Thymus (tissue), 11 donors: ENCODE data around the gene ANO6. TPM values are rescaled to one million over a fixed set of nuclear protein-coding genes. Genes with fewer than 3 reads are reported as not detected.
"Not testable (repeated sequence)": the region's sequence is repeated elsewhere in the genome, so short reads cannot be mapped to it uniquely, and the experiment has no call there.

ENCODE experiments used
- DNase-seq, 9 donors: peaks; one replicate each; pipeline ENCODE4 v3.0.0-alpha.2; 2013; ENCODE audit warnings: low spot score in 9 of 9, low read depth in 6 of 9, missing footprints in 1 of 9
- H3K27ac ChIP-seq, 2 donors: one replicate each; pipeline ENCODE4 v1.5.1; 2013; ENCODE audit warnings: control low read depth in 1 of 2, low read depth in 1 of 2, low read length in 1 of 2, mild to moderate bottlenecking in 1 of 2, moderate library complexity in 1 of 2
- H3K27me3 ChIP-seq, 2 donors: one replicate each; pipeline ENCODE4 v1.5.1; 2013; ENCODE audit warnings: low read length in 1 of 2; ENCODE audit not compliant: control insufficient read depth in 2 of 2, insufficient read depth in 1 of 2
- H3K36me3 ChIP-seq, 2 donors: one replicate each; pipeline ENCODE4 v1.5.1; 2013; ENCODE audit warnings: low read length in 1 of 2, mild to moderate bottlenecking in 1 of 2, moderate library complexity in 1 of 2; ENCODE audit not compliant: control insufficient read depth in 2 of 2, insufficient read depth in 2 of 2
- H3K4me1 ChIP-seq, 2 donors: one replicate each; pipeline ENCODE4 v1.5.1; 2013; ENCODE audit warnings: low read length in 2 of 2; ENCODE audit not compliant: control insufficient read depth in 2 of 2, insufficient read depth in 2 of 2
- H3K4me3 ChIP-seq, 2 donors: one replicate each; pipeline ENCODE4 v1.5.1; 2013; ENCODE audit warnings: low read length in 2 of 2, control low read depth in 1 of 2, mild to moderate bottlenecking in 1 of 2
- H3K9me3 ChIP-seq, 2 donors: one replicate each; pipeline ENCODE4 v1.5.1; 2013; ENCODE audit warnings: low read length in 1 of 2, mild to moderate bottlenecking in 1 of 2; ENCODE audit not compliant: control insufficient read depth in 2 of 2, insufficient read depth in 1 of 2
- WGBS: extraction: QIAGEN DNeasy Blood & Tissue Kit; methylation state at CpG from one replicate; pipeline ENCODE4 v1.1.7; 2013; 5-methylcytosine and 5-hydroxymethylcytosine counted together
- polyA plus RNA-seq: library from polyadenylated mRNA; stranded (reverse); fragments of 200-250 nt; gene quantifications from one replicate; pipeline ENCODE4 v1.2.3, GENCODE V29; 2013
- total RNA-seq: library from RNA; stranded (reverse); fragments of 120-200 nt; gene quantifications from one replicate; pipeline ENCODE4 v1.2.4, GENCODE V29; 2013
- donor health status: healthy.

The ANO6 gene
- total and polyA plus RNA-seq, 2 donors = 11.6 to 33.1 TPM

DNA sequence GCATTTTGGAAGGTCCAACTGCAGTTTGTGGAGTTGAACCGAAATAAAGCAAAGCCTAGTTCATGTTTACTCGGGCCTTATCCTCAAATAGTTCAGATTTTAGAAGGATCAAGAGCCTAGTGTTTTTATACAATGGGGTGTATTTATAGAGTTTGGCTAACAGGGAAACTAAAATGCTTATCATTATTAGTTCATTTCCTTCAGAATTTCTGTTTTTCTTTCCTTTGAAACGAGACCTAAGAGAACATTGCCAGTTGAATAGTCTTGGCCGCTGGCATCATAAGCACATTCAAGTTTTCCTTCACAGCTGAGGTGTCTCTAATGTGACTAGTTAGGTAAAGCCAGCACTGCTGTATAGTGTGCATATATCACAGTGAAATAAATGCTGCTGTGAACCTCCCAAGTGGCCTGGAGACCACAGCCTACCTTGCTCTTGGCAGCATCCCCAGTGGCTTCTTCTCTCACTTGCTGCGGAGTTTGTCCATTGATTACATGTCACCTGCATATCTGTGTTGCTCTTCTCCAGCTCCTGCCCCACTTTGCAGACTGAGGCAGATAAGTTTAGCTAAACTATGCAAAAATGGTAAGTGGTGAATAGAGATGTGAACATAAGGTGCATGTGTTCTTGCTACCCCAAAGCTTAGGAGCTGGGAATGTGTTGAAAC is 88.8 kb downstream of the ANO6 start:
- Histone ChIP-seq H3K4me3 (no peak overlapping the region), H3K27ac (no peak overlapping the region), H3K9me3 (no peaks in the 10 kb centered on the region), H3K36me3 (peaks cover 12 to 27% of the 10 kb centered on the region in 2 donors), H3K27me3 (no peaks in the 10 kb centered on the region), H3K4me1 (no peaks in the 10 kb centered on the region)
- no peak for DNase-seq
- 98% methylated on average over 5 of the region's 5 CpGs for WGBS

DNA sequence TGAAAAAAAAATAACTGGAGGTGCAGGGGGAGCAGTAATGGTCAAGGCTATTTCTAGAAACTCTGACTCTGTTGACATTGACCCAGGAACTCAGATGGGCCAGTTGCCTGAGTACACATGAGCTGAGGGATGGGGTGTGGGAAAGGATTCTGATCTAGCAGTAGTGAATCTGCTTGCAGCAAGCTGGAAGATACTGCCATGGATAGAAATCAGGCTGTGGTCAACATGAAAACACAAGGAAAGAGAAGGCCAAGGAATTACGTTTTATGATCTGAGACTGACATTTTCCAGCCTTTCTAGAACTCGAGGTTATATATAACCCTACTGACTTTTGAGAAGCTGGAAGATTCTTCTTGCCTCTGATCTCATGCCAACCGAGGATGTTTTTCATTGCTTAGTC is 90.0 kb downstream of the ANO6 start:
- 98% methylated on average over 3 of the region's 3 CpGs for WGBS
- DNase-seq = no peak
- Histone ChIP-seq H3K27ac (no peak overlapping the region), H3K9me3 (no peaks in the 10 kb centered on the region), H3K27me3 (no peaks in the 10 kb centered on the region), H3K36me3 (peaks cover 12 to 27% of the 10 kb centered on the region in 2 donors), H3K4me3 (no peak overlapping the region), H3K4me1 (no peaks in the 10 kb centered on the region)

DNA sequence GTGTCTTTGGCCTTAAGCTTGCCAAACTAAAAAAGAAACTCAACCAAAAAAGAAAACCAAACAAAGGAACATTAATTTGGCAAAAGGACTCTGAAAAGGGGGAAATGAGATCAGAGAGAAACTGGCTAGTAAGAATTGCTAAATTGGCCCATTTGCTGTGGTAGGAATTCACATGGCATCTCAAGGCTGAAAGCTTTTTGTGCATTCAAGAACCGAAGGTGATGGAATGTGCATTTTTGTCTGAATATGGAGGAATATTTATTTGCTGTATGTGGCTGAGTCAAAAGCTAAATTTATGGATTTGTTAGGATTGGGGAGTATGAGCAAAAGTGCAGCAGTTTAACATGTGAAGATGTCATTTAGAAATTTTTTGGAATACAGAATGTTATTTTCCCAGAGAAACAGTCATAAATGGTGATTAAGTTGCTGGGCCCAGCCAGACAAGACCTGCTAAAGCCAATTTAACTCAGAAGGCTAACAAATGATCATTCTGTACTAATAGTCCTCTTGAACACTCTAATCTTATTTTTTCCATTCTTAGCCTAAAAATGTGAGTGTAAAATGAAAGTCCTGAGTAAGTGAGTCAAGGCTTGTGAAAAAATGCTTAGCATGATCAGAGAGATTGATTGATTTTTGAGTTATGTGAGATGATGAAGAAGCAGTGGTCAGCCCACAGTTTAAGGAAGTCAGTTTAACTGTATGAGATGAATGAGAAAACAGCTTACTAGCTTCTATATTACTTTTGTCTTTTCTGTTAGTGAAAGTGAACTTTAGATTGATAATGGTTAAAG is 94.1 kb downstream of the ANO6 start:
- Histone ChIP-seq H3K4me3 (no peak overlapping the region), H3K4me1 (no peaks in the 10 kb centered on the region), H3K27ac (no peak overlapping the region), H3K27me3 (no peaks in the 10 kb centered on the region), H3K36me3 (peaks cover 3 to 28% of the 10 kb centered on the region in 2 donors), H3K9me3 (no peaks in the 10 kb centered on the region)
- 100% methylated on average over 1 of the region's 1 CpG for WGBS
- no peak for DNase-seq

DNA sequence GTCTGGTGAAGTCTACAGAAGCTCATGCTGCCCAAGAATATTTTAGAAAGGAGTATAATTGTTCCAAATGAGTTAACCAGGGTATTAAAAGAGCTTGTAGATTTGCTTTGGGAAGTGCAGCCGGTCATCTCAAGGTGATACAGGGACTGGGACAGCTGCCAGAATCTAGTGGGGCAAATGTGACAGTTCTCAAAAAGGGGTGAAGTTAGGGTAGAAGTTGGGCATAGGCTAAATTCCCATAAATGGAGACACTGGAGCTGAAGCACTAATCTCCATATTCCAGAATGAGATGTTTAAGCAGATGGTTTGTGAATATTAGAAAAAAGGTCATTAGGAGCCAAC is 94.7 kb downstream of the ANO6 start:
- WGBS = 96% methylated on average over 1 of the region's 1 CpG
- no peaks in the 10 kb centered on the region for H3K4me1 ChIP-seq
- no peaks in the 10 kb centered on the region for H3K9me3 ChIP-seq
- peaks cover 3 to 32% of the 10 kb centered on the region in 2 donors for H3K36me3 ChIP-seq
- no peaks in the 10 kb centered on the region for H3K27me3 ChIP-seq
- H3K4me3 ChIP-seq = no peak overlapping the region
- no peak overlapping the region for H3K27ac ChIP-seq
- DNase-seq = no peak

DNA sequence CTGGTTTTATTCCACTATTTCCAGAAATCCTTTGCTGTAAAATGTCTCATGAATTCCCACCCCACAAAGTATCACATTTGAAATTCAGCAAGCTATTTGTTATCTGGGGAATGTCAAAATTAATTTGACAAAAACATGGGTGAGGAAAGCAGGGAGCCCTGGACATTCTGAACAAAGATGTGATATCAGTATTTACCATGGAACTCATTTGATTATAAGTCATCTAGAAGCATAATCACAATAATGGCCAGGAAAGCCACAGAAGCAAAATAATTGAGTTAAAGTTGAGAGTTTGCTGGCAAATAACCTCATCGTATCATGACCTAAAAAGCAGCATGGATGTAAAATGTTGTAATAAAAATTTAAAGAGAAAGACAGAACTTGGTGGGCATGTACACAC is 96.1 kb downstream of the ANO6 start:
- Histone ChIP-seq H3K27me3 (no peaks in the 10 kb centered on the region), H3K4me3 (no peak overlapping the region), H3K27ac (no peak overlapping the region), H3K4me1 (no peaks in the 10 kb centered on the region), H3K36me3 (peaks cover under 1 to 31% of the 10 kb centered on the region in 2 donors), H3K9me3 (no peaks in the 10 kb centered on the region)
- DNase-seq = no peak
- 97% methylated on average over 1 of the region's 1 CpG for WGBS

DNA sequence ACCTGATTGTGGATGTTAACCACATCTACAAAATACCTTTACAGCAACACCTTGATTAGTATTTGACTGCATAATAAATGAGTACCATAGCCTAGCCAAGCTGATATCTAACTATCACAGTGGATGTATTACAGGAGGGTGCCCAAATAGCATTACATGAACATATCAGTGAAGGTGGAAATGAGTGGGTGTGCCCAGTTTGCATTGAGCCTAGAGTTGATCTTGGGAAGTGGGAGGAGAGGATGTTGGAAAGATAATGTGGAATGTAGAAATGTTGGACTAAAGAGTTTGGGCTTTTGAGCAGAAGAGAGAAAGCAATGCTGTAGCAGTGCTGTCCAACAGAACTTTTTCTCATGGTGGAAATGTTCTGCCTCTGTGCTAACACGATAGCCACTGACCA is 98.9 kb downstream of the ANO6 start:
- H3K4me3 ChIP-seq = no peak overlapping the region
- 100% methylated on average over 1 of the region's 1 CpG for WGBS
- no peak for DNase-seq
- H3K27ac ChIP-seq = no peak overlapping the region
- H3K4me1 ChIP-seq = no peaks in the 10 kb centered on the region
- no peaks in the 10 kb centered on the region for H3K27me3 ChIP-seq
- H3K36me3 ChIP-seq = peaks cover 0 to 26% of the 10 kb centered on the region in 2 donors
- no peaks in the 10 kb centered on the region for H3K9me3 ChIP-seq

DNA sequence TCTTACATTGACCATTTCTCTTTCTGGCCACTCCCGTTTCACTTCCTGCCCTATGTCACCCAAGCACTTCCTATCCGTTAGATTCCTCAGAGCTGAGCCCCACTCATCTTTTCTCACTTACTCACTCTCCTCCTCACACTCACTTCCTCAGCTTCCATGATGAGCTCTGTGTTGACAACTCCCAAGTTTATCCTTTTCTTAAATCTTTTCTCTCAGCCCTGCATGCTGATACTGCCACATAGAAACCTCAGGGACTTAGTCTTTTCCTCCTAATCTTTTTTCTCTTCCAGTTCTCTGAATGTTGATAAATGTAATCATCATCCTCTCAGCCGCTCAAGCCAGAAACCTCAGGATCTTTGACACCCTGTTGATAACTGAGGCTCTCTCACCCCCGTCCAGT is 99.6 kb downstream of the ANO6 start:
- Histone ChIP-seq H3K27ac (no peak overlapping the region), H3K27me3 (no peaks in the 10 kb centered on the region), H3K4me3 (no peak overlapping the region), H3K9me3 (no peaks in the 10 kb centered on the region), H3K36me3 (peaks cover 0 to 26% of the 10 kb centered on the region in 2 donors), H3K4me1 (no peaks in the 10 kb centered on the region)
- no peak for DNase-seq
- 98% methylated on average over 4 of the region's 4 CpGs for WGBS

DNA sequence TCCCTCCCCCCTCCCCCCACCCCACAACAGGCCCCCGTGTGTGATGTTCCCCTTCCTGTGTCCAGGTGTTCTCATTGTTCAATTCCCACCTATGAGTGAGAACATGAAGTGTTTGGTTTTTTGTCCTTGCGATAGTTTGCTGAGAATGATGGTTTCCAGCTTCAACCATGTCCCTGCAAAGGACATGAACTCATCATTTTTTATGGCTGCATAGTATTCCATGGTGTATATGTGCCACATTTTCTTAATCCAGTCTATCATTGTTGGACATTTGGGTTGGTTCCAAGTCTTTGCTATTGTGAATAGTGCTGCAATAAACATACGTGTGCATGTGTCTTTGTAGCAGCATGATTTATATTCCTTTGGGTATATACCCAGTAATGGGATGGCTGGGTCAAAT is 101.4 kb downstream of the ANO6 start:
- H3K4me3 ChIP-seq, H3K27me3 ChIP-seq, H3K9me3 ChIP-seq, H3K4me1 ChIP-seq, DNase-seq, H3K27ac ChIP-seq: not testable (repeated sequence)
- 91% methylated on average over 3 of the region's 3 CpGs for WGBS
- H3K36me3 ChIP-seq = peaks cover 0 to 34% of the 10 kb centered on the region in 2 donors

DNA sequence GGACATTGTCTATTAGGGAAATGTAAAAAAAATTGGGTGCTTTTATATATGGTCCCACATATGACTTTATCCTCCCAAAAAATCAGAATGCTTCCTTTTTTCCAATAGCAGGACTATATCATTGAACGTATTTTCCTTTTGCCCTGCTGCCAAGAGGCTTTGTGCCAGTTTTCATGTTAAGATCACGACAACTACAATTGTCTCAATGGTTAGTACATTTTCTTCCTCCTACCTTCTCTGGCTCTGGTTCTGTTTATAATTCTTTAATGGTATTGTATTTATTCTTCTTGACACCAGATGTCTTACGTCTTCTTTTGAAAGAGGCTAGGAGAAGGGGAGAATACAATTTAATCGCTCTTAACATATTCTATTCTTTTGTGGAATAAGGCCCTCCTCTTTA is 106.9 kb downstream of the ANO6 start:
- no peak overlapping the region for H3K27ac ChIP-seq
- 96% methylated on average over 4 of the region's 4 CpGs for WGBS
- no peak for DNase-seq

More for the DNA sequence above, 106.9 kb downstream of the ANO6 start:
- Histone ChIP-seq H3K9me3 (no peaks in the 10 kb centered on the region), H3K27me3 (no peaks in the 10 kb centered on the region), H3K36me3 (peaks cover 0 to 9% of the 10 kb centered on the region in 2 donors), H3K4me3 (no peak overlapping the region), H3K4me1 (peaks cover 1 to 3% of the 10 kb centered on the region in 2 donors)
